ENCODE data around the gene CTIF.

Gene CTIF

GRCh38 chr18:48736321-48737260 lies 197.8 kb downstream of the CTIF start:
- no peak for DNase-seq

GRCh38 chr18:48739266-48740067 lies 200.6 kb downstream of the CTIF start:
- no peak for DNase-seq

GRCh38 chr18:48740068-48740440 lies 201.2 kb downstream of the CTIF start:
- no peak for DNase-seq

- DNase-seq: no peak
Observed at GRCh38 chr18:48740851-48741485, 202.1 kb downstream of the CTIF start.

GRCh38 chr18:48741866-48742265 lies 203.0 kb downstream of the CTIF start:
- no peak for DNase-seq

GRCh38 chr18:48742304-48742703 lies 203.5 kb downstream of the CTIF start:
- no peak for DNase-seq

- DNase-seq: no peak
Observed at GRCh38 chr18:48742706-48743475, 204.1 kb downstream of the CTIF start.

- no peak for DNase-seq
Observed at GRCh38 chr18:48743886-48744285, 205.1 kb downstream of the CTIF start.

GRCh38 chr18:48745293-48745692 lies 206.5 kb downstream of the CTIF start:
- no peak for DNase-seq

- no peak for DNase-seq
Observed at GRCh38 chr18:48749768-48750167, 210.9 kb downstream of the CTIF start.

- DNase-seq: no peak
Observed at GRCh38 chr18:48750485-48751175, 211.8 kb downstream of the CTIF start.

GRCh38 chr18:48751727-48752468 lies 213.1 kb downstream of the CTIF start:
- DNase-seq: no peak

GRCh38 chr18:48752478-48752877 lies 213.6 kb downstream of the CTIF start:
- no peak for DNase-seq

GRCh38 chr18:48752928-48753327 lies 214.1 kb downstream of the CTIF start:
- DNase-seq: no peak

- DNase-seq: no peak
Observed at GRCh38 chr18:48753691-48754090, 214.9 kb downstream of the CTIF start.

- no peak for DNase-seq
Observed at GRCh38 chr18:48754559-48754958, 215.7 kb downstream of the CTIF start.

- no peak for DNase-seq
Observed at GRCh38 chr18:48754993-48755473, 216.2 kb downstream of the CTIF start.

GRCh38 chr18:48756511-48757226 lies 217.8 kb downstream of the CTIF start:
- no peak for DNase-seq

- DNase-seq: no peak
Observed at GRCh38 chr18:48757367-48757766, 218.5 kb downstream of the CTIF start.

- no peak for DNase-seq
Observed at GRCh38 chr18:48757906-48758305, 219.1 kb downstream of the CTIF start.
